ENCODE data around the gene CDADC1.
A peak's percentile ranks its signal among the peaks of the same experiment; 100 is the strongest.
"Not testable (repeated sequence)": the region's sequence is repeated elsewhere in the genome, so short reads cannot be mapped to it uniquely, and the experiment has no call there.

Gene CDADC1

DNA sequence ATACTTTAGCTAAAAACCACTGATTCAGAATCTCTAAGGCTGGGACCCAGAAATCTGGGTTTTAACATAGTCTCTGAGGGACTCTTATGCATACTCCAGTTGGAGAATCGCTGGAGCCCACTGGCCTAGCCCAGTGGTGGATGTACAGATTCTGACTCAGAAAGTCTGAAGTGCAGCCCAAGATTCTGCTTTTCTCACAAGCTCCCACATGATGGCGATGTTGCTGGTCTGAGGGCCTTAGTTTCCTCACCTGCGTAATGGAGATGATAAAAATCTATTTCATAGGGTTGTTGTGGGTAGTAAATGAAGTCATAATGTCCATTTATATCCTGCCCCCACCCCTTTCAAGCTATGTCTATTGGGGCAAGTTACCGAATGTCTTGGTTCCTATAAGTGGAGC lies 7.7 kb upstream of the CDADC1 start:
- FAIRE-seq: no peak

DNA sequence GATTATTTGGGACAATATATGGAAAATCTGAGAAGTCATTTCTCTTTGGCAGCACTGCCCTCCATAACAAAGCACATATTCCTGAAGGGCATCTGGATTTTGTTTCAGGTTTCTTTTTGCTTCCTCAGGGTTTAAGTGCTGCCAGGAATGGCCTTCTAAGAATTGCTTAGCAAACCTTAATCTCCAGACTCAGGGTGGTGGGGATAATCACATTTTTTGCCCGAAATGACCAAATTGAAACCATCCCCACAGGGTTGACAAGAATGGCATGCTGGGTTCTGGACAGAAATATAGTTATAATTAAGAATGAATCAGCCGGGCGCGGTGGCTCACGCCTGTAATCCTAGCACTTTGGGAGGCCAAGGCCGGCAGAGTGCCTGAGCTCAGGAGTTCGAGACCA lies 6.4 kb upstream of the CDADC1 start:
- no peak for FAIRE-seq

DNA sequence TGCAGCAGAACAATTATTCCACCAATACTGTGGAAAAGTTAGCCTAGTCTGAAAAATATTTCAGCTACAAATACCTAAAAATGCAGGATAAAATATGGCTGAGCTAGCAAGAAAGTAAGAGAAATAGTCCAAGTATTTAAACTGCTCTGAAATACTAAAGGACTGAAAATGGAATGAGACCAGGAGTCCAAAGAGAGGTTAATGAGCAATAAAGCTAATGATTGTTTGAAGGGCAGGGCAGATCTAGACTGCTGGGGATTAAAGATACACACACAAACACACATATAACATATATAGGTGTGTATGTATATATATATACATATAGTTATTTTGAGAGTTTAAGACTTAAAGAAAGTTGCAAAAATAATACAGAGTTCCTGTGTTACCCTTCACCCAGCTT lies 2.6 kb upstream of the CDADC1 start:
- FAIRE-seq: no peak

DNA sequence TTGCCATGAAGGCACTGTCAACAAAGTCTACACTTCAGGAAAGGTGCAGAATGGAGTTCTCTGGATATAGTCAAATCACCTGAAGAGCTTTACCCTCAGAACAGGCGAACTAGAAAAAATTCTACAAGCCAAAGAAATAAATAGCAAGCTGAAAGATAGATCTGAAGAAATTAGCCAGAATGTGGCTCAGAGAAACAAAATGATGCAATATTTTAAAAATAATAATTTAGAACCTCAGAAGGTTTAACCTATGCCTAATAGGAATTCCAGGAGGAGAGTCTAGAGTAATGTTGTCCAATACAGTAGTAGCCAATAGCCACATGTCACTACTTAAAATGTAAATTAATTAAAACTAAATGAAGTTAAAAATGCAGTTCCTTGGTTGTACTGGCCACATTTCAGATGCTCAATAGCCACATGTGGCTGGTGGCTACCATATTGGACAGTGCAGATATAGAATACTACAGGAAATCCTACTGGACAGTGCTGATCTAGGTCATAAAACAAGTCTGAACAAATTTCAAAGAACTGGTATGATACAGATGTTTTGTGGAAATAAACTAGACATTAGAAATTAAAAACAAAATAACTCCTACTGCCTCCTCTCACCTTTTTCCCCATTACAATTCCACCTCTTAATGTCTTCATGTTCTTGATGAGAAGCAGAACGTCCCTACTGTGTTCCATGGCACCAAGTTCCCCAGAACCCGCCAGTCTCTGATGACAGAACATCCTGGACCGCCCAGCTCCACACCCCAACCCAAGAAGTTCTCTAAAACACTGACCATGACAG lies 679 bp upstream of the CDADC1 start:
- FAIRE-seq: no peak

DNA sequence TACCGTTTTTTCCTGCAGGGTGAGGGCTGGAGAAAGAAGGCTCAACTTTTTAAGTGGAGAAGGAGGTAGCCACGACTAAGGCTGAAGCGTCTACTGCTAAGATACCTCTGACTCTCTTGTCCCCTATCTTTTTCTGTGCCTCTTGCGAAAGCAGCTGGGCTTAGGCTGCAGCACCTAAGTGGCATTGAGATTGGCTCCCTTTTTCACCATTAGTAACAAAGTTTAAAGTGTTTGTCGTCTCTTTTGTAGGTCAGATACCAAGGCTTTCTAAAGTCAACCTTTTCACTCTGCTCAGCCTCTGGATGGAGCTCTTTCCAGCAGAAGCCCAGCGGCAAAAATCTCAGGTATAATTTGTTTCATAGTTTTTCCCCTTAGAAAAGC lies 887 bp downstream of the CDADC1 start:
- no peak for FAIRE-seq

DNA sequence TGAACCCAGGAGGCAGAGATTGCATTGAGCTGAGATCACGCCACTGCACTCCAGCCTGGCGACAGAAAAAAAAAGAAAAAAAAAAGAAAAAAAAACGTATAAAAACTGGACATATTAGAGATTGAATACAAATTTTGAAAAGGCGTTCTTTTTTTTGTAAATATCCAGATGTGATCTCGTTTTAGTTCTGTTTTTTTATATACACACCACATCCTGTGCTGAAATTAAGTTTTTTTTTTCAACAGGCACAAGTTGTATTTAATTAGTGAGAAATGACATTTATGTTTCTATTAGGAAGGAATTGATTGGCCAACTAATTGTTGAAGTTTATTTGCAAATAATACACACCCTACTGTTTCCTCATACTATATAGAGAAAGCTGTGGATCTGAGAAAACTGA lies 3.6 kb downstream of the CDADC1 start:
- no peak for FAIRE-seq

DNA sequence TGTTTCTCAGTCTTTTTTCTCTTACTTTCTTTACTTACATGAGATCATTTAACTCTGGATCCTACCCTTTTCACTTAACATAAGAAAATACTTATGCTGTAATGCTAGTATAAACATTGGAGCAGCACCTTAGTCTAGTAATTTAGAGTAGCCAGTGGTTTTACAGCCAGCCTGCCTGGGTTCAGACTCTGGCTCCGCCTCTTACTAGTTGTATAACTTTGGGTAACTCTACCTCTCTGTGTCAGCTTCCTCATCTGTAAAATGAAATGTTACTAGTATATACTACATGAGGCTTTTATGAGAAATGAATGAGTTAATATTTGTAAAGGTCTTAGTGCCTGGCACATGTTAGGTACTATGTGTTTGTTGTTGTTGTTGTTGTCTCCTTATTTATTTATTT lies 5.6 kb downstream of the CDADC1 start:
- FAIRE-seq: no peak

DNA sequence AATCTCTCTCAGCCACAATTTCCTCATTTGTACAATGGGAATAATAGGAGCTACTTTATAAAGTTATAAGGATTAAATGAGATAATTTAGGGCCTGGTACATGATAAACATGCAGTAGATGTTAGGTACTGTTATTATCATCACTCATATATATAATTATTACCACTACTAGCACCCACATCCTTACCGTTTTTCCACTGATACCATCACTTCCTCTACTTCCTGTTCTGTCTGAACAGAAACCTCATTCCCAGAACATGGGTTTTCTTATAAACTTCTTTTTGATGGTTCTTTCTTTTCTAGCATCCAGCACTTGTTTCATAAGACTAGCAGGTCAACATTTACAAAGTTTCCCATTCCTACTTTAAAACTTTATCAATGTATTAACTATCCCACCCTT lies 6.3 kb downstream of the CDADC1 start:
- no peak for FAIRE-seq

DNA sequence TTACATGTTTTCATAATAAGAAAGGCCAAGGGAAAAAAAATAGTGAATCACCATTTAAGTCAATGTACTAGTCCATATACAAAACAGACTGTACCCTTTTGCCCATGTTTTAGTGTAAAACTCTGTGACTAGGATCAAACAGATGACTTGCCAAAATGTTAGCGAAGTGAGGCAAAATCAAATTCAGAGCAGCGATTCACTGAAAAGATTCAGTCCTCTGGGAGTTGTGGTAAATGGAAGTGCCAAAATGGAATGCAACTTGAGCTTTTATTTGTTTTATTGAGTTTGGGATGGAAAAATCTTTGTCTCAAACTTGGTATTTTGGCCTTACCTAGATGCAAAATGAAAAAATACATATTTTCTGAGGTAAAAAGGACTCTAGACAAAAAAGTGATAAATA lies 9.1 kb downstream of the CDADC1 start:
- FAIRE-seq: no peak

DNA sequence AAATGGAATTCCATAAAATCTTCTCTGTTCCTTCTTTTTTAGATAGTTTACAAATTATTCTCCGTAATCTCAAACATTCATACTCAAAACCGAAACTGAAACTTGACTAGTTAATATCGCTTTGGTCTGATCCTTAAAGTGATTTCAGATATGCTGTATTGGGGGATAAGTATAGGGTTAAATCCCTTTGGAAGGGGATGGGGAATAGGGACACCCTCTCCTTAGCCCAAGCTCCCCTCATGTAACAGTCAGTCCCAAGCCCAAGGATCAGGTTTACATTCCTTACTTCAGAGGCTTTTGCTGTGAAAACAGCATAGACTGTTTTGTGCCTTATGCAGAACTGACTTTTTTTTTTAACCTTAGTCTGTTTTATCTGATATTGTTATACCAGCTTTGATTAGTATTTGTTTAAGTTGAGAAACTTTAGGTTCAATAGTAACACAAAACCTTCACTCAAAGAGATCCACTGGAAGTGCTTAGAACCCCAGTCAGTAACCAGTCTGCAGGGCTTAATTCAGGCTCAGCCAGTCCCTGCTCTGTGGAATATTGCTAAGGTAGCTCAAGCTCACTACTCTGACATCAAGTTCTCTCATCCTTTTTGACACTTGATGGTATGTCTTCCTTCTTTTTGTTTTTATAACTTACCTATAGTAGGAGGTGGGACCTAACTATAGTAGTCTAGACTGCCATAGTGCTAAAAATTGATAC lies 10.5 kb downstream of the CDADC1 start:
- no peak for FAIRE-seq

DNA sequence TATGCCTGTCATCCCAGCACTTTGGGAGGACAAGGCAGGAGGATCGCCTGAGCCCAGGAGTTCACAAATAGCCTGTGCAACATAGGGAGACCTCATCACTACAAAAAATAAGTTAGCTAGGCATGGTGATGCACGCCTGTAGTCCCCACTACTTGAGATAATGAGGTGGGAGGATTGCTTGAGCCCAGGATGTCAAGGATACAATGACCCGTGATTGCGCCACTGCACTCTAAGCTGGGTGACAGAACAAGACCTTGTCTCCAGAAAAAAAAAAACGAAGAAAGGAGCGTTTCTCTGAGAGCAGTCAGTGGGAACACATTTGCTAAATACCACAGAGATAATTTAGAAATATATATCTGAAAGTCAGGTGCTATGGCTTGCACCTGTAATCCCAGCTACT lies 11.9 kb downstream of the CDADC1 start:
- FAIRE-seq: no peak

DNA sequence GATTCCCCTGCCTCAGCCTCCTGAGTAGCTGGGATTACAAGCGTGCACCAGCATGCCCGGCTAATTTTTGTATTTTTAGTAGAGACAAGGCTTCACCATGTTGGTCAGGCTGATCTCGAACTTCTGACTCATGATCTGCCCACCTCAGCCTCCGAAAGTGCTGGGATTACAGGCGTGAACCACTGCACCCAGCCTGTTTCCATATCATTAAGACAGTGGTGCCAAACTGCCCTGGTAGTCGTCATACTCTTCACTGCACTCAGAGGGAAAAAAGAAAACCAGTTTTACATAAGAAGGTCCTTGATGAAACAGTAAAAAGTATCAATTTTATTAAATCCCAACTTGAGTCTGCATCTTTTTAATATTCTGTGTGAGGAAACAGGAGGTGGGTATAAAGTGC lies 14.9 kb downstream of the CDADC1 start:
- FAIRE-seq: no peak

DNA sequence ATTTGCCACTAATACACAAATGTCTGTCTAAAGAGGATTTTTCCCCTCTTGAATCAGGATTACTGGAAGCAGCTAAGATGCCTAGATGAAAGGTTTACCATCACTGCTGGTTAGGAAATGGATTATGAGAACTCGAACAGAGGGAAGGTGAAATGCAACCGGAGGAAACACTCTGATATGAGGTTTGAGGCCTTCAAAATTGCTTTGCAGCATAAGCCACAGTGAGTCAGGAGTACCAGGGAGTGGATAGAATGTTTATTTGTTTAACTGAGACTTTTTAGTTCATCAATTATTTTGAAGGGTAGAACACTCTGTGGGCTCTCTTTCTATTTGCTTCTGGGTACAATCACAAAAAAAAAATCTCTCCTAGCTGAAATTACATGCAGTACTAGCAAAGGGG lies 18.1 kb downstream of the CDADC1 start:
- FAIRE-seq: no peak

DNA sequence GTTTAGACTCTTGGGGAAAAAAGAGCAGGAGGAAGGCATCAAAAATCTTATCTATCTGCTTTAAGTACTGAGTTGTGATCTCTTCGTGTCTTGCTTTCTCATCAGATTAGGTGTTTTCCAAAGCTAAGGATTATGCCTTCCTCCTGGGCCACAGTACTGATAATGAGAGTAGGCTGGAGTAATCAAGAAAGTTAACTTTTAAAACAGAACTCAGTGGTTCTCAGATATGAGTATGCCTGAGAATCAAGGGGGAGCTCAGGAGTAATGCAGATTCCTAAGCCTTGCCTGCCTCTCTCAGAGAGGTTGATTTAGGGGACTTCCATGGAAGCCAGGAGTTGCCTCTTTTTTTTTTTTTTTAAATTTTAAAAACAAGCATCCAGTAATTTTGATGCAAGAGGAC lies 23.5 kb downstream of the CDADC1 start:
- FAIRE-seq: no peak

DNA sequence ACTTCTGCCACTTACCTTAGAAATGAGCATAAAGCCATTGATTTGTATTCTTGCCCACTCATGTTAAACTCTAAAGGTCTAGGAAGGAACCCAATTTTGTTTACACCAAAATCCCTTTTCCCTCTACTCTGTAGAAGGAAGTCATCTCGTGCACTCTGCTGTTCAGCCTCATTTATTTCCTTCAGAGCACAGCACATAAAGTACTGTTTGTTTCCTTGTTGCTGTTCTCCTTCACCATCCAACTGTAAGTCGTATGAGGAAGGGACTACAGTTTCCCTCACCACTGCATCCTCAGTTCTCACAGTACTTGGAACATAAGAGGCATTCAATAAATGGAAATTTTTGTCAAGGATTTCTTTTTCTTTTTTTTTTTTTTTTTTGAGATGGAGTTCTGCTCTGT lies 24.6 kb downstream of the CDADC1 start:
- no peak for FAIRE-seq

DNA sequence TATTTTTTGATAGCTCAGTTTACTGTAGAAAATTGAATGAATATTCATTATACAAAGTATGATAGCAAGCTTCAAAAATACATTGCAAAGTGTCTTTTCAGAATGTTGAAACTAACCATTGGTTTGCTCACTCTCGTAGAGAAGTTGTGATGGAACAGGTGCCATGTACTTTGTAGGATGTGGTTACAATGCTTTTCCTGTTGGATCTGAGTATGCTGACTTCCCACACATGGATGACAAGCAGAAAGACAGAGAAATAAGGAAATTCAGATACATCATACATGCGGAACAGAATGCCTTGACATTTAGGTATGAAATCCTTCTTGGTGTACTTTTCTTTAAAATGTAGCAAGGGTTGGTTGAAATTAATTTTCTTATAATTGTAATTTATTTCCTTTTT lies 30.5 kb downstream of the CDADC1 start:
- FAIRE-seq: no peak

DNA sequence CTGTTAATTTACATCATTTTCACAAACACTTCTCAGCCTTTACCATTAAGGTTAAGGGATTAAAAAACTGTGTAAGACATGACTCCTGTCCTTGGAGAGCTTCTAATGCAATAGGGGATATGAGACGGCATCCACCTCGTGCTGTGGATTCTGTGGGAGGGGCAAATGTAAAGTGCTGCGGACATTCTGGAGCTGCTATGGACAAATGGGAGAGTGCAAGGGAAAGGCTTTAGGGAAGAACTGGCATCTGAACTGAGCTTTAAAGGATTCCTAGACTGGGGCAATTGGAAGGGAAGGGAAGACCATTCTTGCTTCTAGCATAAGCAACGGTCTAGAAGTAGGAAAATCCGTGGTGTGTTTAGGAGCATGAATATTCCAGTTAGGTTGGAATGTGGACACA lies 31.4 kb downstream of the CDADC1 start:
- FAIRE-seq: no peak

DNA sequence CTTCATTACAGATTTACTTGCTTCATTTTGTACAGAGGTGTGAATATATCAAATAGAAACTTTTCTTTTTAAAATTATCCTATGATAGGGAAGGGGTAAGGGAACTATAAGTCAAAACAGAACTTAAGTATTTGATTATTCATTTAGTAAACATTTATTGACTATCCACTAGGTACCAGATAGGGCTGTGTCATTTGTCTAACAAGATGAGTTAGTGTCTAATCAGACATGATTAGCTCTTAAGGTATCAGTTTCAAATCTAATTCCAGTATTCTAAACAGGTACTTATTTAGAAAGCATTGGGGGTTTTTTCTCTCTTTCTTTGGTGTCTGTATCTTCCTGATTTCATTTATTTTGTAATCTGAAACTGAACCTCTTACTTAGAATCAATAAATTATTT lies 32.2 kb downstream of the CDADC1 start:
- FAIRE-seq: peak; percentile 18

DNA sequence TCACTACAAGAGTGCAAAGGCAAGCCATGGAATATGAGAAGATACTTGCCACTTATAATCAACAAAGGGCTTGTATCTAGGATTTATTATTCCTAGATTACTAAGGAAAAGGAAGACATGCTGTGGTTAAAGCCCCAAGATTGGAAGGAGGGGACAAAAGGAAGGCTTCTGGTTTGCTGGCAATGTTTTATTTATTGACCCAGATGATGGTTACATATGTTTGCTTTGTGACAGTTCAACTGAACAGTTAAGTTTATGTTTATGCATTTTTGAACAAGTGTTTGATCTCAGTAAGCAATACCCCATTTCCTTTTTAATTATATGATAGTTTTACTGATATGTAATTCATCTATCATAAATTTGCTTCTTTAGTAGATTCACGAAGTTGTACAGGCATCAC lies 40.3 kb downstream of the CDADC1 start:
- FAIRE-seq: no peak

DNA sequence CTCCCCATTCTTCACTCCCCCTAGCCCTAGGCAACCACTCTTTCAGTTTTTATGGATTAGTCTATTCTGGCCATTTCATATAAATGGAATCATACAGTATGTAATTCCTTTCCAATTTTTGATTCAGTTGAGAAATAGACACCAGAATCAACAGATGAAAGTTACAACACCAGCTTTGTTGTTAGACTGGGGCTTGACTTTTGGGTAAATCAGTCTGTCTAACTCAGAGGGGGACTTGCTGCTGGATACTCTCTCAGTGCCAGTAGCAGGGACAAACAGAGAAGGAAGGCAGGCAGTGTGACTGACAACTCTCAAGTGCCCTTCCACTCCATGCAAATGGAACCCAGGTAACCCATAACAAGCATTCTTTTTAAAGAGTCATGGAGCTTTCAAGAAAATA lies 40.7 kb downstream of the CDADC1 start:
- FAIRE-seq: no peak

DNA sequence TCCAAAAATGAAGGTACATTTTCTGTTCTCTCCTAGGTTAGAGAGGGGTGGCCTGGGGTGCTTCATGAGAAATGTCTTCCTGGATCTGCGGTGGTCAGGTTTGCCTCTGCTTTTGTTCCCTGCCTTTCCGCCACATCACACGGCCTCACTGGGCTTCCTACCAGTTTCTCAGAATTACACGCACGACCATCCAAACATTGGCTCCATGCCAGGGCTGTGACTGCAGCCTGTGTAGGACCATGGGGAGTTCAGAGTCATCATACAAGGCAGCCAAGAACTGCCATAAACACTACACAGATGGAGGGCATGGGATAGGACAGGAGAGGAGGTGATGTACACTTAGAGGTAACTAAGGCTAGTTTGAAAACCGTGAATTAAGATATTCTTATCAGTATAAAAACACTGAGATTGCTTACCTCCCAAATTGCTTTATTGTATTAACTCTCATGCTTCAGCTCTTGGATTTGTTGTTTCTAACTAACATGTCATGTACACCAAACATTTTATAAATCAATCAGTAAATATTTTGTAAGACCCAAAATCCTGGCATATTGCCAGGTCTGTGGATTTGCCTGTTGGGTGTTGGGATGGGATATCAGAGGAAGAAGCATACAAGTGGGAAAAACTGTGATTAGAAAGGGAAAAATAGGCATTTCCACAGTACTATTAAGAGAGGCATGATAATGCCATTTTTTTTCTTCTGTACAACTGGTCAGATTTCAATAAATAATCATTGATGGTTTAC lies 45.2 kb downstream of the CDADC1 start:
- FAIRE-seq: no peak

DNA sequence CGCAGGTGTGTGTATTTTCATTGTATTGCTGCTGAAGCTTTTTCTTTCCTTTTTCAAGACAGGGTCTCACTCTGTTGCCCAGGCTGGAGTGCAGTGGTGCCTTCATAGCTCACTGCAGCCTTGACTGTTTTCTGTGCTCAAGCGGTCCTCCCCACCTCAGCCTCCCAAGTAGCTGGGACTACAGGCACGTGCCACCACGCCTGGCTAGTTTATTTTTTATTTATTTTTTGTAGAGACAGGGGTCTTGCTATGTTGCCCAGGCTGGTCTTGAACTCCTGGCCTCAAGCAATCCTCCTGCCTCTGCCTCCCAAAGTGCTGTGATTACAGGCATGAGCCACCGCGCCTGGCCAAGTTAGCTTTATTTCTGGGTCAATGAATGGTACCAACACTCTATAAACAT lies 47.0 kb downstream of the CDADC1 start:
- FAIRE-seq: not testable (repeated sequence)

DNA sequence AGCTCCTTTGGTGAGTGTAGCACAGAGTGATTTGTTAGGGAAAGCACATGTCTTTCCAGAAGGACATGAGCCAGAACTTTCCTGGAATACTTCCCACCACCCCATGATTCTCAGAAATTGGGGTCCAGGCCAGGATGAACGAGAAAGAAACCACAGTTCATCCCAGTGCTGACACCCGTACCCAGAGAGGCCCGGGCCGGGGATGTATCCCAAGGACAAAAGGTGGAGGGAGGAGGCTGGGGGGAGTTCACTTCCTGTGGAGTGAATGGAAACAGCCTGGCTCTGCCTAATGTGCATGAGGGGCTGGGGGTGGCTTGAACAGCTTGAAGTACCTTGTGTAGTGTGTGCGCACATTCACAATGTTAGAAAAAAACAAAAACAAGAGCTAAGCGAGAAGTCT lies 47.5 kb downstream of the CDADC1 start:
- FAIRE-seq: no peak

DNA sequence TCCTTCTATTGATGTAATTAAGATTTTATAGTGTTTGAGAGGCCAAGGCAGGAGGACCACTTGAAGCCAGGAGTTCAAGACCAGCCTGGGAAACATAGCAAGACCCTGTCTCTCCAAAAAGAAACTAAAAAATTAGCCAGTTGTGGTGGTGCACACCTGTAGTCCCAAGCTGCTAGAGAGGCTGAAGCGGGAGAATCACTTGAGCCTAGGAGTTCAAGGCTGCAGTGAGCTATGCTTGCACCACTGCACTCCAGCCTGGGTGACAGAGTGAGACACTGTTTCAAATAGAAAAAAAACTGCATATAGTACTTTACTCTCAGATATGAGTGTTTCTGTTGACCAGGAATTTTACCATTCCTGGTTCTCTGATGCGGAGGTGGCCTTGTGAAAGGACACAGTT lies 48.9 kb downstream of the CDADC1 start:
- no peak for FAIRE-seq

All from colon (tissue), 2 donors.